HG03060 (cell line): ENCODE measurements around the gene CCL5.

Experiments used
- ATAC-seq: cut with Tn5 transposase; IDR thresholded peaks from one replicate; pipeline ENCODE4 v1.9.1; 2021; ENCODE audit warnings: low read depth, moderate number of reproducible peaks; ENCODE audit not compliant: unreplicated experiment

CCL5 gene

DNA sequence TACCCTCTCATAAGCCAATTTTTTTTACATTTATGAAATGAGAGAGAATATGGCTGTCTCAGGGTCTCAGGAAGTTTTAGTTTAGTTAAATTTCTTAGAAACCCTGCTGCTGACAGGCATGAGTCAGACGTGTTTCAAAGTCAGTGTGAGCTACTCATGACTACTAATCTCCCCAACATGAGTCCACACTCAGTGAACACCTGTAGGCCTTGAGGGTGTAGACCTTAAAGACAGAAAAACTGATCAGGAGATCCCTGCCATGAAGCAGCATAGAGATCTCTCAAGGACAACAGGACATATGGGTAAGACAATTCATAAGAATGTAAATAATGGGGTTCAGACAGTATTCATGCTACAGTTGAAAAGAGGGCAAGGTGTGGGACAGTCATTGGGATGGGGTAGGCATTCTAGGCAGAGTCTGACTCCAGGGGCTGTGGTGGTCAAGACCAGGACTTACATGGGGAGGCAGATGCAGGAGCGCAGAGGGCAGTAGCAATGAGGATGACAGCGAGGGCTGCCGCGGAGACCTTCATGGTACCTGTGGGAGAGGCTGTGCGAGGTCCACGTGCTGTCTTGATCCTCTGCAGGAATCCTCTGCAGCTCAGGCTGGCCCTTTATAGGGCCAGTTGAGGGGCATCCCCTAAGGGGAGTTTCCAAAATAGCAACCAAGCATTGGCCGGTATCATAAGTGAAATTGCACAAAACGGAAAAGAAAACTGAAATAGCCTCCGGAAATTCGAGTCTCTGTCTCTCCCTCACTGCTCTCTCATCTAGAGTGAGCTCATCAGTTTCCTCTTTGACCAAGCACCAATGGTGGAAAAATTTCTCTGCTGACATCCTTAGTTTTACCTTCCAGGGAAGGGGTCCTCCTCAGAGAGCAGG is at the start of gene CCL5:
CCL5 (minus strand) TSS at position 588 of the 882 bp plus-strand sequence.
- ATAC-seq: peak; percentile 90

GRCh38 chr17:35927714-35928113 is 47.6 kb upstream of the CCL5 start:
- ATAC-seq: no peak

DNA sequence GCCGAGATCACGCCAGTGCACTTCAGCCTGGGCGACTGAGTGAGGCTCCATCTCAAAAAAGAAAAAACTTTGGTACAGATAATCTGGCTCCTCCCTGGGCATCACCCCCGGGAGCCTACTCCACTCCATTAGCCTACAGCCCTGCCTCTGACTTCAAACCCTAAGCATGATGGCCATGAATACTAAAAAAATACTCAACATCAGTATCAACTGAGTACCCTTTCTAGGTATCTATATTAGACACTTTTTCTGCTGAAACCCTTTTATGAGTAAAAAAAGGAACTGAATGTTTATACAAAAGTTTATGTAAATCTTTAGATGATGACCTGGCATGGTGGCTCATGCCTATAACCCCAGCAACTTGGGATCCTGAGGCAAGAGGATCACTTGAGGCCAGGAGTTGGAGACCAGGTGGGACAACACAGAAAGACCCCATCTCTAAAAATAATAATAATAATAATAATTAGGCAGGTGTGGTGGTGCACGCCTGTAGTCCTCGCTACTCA is 43.5 kb upstream of the CCL5 start:
- no peak for ATAC-seq

DNA sequence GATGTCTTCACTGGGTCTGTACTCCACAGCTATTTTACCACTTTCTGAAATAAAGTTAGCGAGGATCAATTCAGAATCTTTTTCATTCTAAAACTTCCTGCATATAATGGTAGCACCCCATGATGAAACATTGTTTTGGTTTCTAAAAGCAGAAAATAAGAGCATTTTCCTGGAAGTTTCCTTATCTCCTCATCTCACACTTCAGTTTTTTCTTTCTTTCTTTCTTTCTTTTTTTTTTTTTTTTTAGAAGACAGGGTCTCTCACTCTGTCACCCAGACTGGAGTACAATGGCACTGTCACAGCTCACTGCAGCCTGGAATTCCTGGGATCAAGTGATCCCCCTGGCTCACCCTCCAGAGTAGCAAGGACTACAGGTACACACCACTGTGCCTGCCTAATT is 40.1 kb upstream of the CCL5 start:
- ATAC-seq: no peak

GRCh38 chr17:35918665-35919064 is 38.5 kb upstream of the CCL5 start:
- ATAC-seq: no peak

DNA sequence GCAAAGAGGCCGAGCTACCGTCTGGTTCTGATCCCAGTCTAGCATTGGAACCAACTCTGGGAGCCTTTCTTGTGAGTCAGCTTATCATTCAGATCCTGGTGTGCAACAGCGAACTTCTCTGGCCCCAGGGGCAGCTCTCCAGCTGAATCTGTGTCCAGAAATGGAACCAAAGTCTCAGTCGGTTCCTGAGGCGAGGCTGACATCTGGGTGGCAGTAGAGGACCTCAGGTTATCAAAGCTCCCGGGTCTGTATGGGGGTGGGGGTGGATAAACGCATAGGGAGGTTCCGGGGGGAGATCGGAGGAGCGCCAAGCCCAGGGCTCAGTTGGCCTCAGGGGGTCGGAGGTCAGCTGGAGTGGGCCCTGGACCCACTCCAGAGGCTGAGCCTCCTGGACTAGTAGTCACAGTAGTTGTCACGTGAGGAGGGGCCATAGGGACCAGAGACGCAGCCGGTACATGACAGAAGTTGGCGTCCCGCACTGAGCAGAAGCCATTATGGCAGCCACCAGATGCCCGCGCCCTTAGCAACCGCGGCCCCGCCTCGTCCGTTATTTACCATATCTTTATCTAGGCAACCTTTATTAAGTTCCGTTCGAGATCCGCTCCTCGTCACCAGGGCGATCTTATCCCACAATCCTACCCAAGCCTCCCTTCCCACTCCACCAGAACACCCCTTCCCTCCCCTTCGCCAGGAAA is 37.5 kb upstream of the CCL5 start:
- no peak for ATAC-seq

GRCh38 chr17:35915153-35915964 is 35.2 kb upstream of the CCL5 start:
- no peak for ATAC-seq

DNA sequence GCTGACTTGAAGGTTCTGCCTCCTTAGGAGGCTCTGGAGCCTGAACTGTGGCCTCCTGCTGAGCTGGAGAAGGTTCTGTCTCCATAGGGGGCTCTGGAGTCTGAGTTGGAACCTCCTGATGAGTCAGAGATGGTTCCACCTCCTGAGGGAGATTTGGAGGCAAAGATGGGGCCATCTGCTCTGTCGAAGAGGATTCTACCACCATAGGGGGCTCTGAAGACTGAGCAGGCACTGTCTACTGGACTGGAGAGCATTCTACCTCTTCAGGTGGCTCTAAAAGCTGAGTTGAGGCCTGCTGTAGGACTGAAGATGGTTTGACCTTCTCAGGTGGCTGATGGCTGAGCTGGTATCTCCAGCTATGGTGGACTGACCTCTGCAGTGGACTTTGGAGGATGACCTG is 34.2 kb upstream of the CCL5 start:
- ATAC-seq: no peak

- ATAC-seq: no peak
Measured at GRCh38 chr17:35913609-35914008, 33.4 kb upstream of the CCL5 start.

- no peak for ATAC-seq
Measured at GRCh38 chr17:35912942-35913341, 32.8 kb upstream of the CCL5 start.

DNA sequence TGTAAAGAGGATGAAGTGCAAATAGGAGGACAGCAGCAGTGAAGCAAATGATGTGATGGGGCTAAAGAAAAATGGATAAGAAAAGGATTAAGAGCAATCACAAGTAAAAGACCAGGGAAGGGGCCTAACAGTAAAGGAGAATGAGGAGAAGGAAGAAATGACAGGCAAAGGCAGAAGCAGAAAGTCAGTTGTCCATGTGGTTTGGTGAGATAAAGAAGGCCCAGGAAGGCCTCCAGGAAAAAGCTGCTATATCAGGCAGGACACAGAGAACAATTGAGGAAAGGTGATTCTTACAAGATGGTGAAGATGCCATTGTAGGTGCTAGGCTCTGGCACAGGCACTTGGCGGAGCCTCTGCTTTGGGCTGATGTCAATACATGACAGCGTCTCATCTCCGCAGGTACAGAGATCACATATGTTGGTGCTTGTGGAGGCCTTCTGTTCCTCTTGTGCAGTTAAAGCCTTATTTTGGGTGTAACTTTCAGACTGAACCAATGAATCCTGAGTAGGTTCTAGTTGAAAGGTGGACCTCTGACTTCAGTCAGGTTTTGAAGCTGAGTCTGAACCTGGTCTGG is 32.3 kb upstream of the CCL5 start:
- ATAC-seq: no peak

DNA sequence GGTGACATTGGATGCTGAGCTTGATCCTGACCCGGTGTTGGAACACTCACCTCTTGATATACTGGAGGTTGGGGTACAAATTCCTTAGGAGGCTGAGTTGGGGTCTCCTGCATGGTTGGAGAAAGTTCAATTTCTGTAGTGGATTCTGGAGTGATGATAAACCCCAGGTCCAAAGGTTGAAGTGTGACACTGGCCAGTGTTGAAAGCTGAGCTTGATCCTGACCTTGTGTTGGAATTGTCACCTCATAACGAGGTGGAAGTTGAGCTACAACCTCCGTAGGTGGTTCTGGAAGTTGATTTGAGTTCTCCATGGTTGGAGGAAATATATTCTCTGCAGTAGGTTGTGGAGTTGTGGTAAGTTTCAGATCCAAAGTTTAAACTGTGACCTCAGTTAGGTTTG is 29.2 kb upstream of the CCL5 start:
- no peak for ATAC-seq

DNA sequence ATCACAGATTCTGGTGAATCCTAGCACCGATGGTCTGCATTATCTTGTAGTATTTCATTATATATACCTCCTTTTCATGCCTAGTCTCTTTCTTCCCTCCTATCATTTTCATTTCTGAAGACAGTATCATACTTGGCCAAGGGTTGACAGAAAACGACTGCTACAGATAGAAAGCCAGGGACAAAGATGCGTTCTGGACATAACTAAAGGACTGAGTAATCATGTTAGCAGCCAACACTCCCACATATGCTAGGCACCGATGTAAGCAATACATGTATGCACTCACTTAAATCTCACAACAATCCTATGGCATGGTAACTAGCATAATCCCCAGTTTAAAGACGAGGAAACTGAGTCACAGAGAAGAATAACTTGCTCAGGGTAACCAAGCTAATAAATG is 27.5 kb upstream of the CCL5 start:
- ATAC-seq: no peak

GRCh38 chr17:35906926-35907637 is 26.9 kb upstream of the CCL5 start:
- ATAC-seq: no peak

DNA sequence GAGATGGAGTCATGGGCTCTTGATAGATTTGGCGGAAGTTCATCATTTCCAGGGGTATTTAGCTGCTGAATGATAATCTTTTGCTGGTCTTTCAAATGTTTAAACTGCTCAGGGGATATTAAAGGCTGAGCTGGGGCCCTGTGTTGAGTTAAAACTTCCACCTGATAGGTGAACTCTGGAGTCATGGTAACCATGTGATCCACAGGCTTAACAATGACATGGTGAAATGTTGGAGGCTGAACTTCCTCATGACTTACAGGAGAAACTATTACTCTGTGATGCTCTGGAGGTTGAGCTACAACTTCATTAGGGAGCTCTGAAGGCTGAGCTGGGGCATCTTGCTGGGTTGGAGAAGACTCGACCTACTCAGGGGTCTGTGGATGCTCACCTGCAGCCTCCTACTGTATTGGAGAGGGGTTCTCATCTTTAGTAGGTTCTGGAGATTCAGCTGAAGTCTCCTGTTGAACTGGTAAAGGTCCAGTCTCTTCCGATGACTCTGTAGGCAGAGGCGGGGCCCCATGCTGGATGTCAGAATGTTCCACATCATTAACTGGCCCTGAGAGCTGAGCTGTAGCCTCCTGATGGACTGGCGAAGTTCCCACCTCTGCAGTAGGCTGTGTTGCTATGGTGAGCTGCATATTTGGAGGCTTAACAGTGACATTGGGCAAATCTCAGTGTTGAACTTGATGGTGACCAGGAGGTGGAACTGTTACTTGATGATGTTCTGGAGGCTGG is 26.2 kb upstream of the CCL5 start:
- ATAC-seq: no peak

DNA sequence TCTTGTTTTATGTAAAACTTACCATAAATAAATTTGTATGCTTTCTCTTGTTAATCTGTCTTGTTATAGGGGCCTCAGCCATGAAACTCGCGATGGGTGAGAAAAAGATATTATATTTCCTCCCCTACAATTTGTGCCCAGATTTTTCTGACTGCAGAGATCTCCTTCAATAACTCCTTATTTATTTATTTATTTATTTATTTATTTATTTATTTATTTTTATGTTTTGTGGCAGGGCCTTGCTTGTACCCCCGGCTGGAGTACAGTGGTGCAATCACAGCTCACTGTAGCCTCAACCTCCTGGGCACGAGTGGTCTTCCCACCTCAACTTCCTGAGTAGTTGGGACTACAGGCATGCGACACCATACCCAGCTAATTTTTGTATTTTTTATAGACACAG is 23.3 kb upstream of the CCL5 start:
- no peak for ATAC-seq

GRCh38 chr17:35901631-35902175 is 21.5 kb upstream of the CCL5 start:
- no peak for ATAC-seq

DNA sequence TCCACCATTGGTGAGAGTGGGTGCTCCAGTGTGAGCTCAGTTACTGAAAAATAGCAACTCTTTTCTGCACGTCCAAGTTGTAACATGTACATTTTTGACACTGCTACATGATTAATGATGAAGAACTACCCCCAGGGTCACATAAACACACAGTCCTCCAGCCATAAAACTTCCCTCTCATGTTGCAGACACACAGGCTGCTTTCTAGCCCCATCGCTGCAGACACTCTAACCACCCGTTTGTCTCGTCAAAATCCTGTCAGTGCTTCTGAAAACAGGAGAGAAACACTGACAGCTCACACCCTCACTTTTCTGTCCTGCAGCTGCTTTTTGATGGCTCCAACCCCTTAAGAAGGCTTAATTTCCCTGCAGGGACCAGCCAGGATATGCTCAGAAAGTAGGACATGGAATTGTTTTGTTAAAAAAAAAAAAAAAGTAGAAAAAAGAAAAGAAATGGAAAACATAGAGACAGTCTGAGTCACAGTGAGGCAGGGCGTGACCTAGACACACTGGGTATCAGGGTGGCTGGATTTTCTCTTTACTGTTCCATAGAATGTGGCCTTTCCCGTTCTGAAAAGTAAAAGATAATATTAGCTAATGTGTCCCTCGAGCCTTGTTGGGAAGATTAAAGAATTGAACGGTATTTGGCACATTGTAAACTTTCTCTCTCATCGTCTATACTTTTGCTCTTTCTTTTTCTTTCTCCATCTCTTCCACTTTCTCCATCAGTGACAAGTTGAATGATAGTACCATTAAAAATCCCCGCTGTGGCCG is 20.7 kb upstream of the CCL5 start:
- ATAC-seq: no peak
